GM23248 (cell line): ENCODE data around the gene PRKCA.

ENCODE experiments used
- EZH2 ChIP-seq: fragments of 200-600 bp; sonication (generic); IDR thresholded peaks from 2 replicates; pipeline ENCODE4 v1.6.1; 2018; ENCODE audit warnings: antibody characterized with exemption, mild to moderate bottlenecking; ENCODE audit not compliant: insufficient read depth, poor library complexity, severe bottlenecking
- EZH2phosphoT487 ChIP-seq: fragments of 200-600 bp; sonication (generic); IDR thresholded peaks from 2 replicates; pipeline ENCODE4 v1.6.1; 2018; ENCODE audit warnings: antibody characterized with exemption, moderate library complexity, mild to moderate bottlenecking, low read depth; ENCODE audit not compliant: insufficient read depth

- no peak for TF ChIP-seq EZH2phosphoT487
- TF ChIP-seq EZH2: no peak
These were observed 432.0 kb downstream of the PRKCA start for GRCh38 chr17:66734186-66734943.
